ENCODE results near the gene ZHX3.

ZHX3 gene

GRCh38 chr20:41352666-41353065, 35.1 kb upstream of the ZHX3 start:
- no peak for DNase-seq

GRCh38 chr20:41352106-41352505, 34.6 kb upstream of the ZHX3 start:
- DNase-seq = no peak

GRCh38 chr20:41350408-41350962, 33.0 kb upstream of the ZHX3 start:
- no peak for DNase-seq

GRCh38 chr20:41349943-41350342, 32.4 kb upstream of the ZHX3 start:
- DNase-seq = no peak

- DNase-seq = no peak
Measured at GRCh38 chr20:41349266-41349665, 31.7 kb upstream of the ZHX3 start.

- DNase-seq = no peak
Measured at GRCh38 chr20:41348430-41349172, 31.1 kb upstream of the ZHX3 start.

- no peak for DNase-seq
Measured at GRCh38 chr20:41347523-41348429, 30.2 kb upstream of the ZHX3 start.

- no peak for DNase-seq
Measured at GRCh38 chr20:41345729-41346067, 28.2 kb upstream of the ZHX3 start.

- DNase-seq = no peak
Measured at GRCh38 chr20:41344938-41345728, 27.6 kb upstream of the ZHX3 start.

GRCh38 chr20:41344477-41344876, 26.9 kb upstream of the ZHX3 start:
- DNase-seq = no peak

- DNase-seq = no peak
Measured at GRCh38 chr20:41342474-41343464, 25.2 kb upstream of the ZHX3 start.

GRCh38 chr20:41340327-41341055, 23.0 kb upstream of the ZHX3 start, which contains the start of gene LPIN3:
Gene LPIN3, plus strand, starts transcription at chr20:41340821. Its CDS starts 4,983 bp downstream, at chr20:41345804.
- DNase-seq = peak; percentile 61 to 64

GRCh38 chr20:41339957-41340326, 22.4 kb upstream of the ZHX3 start:
- DNase-seq = peak; percentile 79 to 83

- no peak for DNase-seq
Measured at GRCh38 chr20:41336711-41337492, 19.4 kb upstream of the ZHX3 start.

- no peak for DNase-seq
Measured at GRCh38 chr20:41335591-41335990, 18.1 kb upstream of the ZHX3 start.

- DNase-seq = no peak
Measured at GRCh38 chr20:41334443-41335421, 17.2 kb upstream of the ZHX3 start.

GRCh38 chr20:41334036-41334435, 16.5 kb upstream of the ZHX3 start:
- no peak for DNase-seq

- no peak for DNase-seq
Measured at GRCh38 chr20:41331731-41332130, 14.2 kb upstream of the ZHX3 start.

- no peak for DNase-seq
Measured at GRCh38 chr20:41330941-41331340, 13.4 kb upstream of the ZHX3 start.
